ENCODE results near the gene MAP3K15. TPM values are rescaled to one million over a fixed set of nuclear protein-coding genes. Genes with fewer than 3 reads are reported as not detected.

MAP3K15 gene
- total RNA-seq, 1 donor from 2014 or later = 0.25 TPM

DNA sequence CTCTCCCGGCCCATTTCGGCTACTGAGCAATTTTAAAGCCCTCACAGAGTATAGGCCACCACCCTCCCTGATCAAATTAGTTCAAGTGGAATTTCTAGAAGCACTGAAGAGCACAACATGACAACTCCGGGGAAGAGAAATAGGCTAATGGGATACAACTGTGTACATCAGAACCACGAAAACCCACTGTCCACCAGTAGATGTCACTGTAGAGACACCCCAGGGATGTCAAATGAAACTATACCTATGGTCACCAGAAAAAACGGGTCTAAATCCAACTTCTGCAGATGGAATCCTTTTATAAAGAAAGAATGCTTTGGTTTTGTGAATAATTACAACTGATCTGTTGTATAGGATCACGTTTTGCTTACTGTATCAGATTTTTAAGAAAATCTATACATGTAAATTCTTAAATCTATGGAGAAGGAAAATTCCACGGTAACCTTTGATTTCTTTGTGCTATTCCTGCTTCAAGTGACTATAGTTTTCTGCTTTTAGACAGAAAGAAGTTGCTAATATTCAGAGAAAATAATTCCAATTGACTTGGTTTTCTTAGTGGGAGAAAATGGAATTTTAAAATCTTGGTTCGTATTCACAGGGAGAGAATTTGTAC lies 29.5 kb upstream of the MAP3K15 start:
- intact Hi-C loops (cut with DNase I) = loop anchor here (5.0 kb wide), 1 partner anchor 343 kb away; the partner anchor contains the start of gene SH3KBP1
- H3K27me3 ChIP-seq = no peaks in the 10 kb centered on the region
- peaks cover 0 to under 1% of the 10 kb centered on the region in 2 donors for H3K36me3 ChIP-seq
- no peaks in the 10 kb centered on the region for H3K9me3 ChIP-seq
- no peak overlapping the region for H3K4me3 ChIP-seq
- no peak for DNase-seq (ENCODE audit: extremely low spot score in 2 of 2)
- no peak for TF ChIP-seq POLR2A (IDR thresholded peaks at IDR 0.05)
- TF ChIP-seq, protein P1, sequence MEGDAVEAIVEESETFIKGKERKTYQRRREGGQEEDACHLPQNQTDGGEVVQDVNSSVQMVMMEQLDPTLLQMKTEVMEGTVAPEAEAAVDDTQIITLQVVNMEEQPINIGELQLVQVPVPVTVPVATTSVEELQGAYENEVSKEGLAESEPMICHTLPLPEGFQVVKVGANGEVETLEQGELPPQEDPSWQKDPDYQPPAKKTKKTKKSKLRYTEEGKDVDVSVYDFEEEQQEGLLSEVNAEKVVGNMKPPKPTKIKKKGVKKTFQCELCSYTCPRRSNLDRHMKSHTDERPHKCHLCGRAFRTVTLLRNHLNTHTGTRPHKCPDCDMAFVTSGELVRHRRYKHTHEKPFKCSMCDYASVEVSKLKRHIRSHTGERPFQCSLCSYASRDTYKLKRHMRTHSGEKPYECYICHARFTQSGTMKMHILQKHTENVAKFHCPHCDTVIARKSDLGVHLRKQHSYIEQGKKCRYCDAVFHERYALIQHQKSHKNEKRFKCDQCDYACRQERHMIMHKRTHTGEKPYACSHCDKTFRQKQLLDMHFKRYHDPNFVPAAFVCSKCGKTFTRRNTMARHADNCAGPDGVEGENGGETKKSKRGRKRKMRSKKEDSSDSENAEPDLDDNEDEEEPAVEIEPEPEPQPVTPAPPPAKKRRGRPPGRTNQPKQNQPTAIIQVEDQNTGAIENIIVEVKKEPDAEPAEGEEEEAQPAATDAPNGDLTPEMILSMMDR (IDR thresholded peaks at IDR 0.05) = peak in 2 of 3 experiments; percentile 47 to 55
- no peak overlapping the region for H3K27ac ChIP-seq
- H3K4me1 ChIP-seq = no peaks in the 10 kb centered on the region

DNA sequence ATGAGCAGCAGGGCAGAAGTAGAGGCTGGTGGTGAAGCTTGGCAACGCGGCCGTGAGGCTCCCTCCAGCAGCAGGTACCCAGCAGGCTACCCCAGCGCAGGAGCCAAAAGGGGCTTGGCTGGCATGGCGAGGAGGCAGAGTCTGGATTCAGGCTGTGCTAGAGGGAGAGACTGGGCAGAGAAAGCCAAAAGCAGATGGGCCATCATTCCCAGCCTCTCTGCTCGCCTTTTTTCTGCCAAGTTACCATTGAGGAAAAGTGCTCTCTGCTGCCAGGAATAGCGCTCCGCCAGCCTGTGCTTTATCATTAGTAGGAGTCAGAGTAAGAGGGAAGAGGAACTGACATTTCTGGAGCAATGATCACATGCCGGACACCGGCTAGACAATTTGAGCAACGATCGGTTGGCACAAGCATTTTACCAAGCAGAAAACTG lies 28.7 kb upstream of the MAP3K15 start:
- intact Hi-C loops (cut with DNase I) = no loop called here
- H3K36me3 ChIP-seq = peaks cover 0 to 4% of the 10 kb centered on the region in 2 donors
- no peak overlapping the region for H3K27ac ChIP-seq
- H3K4me1 ChIP-seq = no peaks in the 10 kb centered on the region
- no peaks in the 10 kb centered on the region for H3K9me3 ChIP-seq
- TF ChIP-seq, protein P1 (IDR thresholded peaks at IDR 0.05) = no peak
- no peak for TF ChIP-seq POLR2A (IDR thresholded peaks at IDR 0.05)
- no peak for TF ChIP-seq POLR2AphosphoS5 (IDR thresholded peaks at IDR 0.05; ENCODE audit: insufficient read depth in 1 of 2, low read depth in 1 of 2)
- no peak for DNase-seq (ENCODE audit: extremely low spot score in 2 of 2)
- H3K27me3 ChIP-seq = no peaks in the 10 kb centered on the region
- H3K4me3 ChIP-seq = no peak overlapping the region

DNA sequence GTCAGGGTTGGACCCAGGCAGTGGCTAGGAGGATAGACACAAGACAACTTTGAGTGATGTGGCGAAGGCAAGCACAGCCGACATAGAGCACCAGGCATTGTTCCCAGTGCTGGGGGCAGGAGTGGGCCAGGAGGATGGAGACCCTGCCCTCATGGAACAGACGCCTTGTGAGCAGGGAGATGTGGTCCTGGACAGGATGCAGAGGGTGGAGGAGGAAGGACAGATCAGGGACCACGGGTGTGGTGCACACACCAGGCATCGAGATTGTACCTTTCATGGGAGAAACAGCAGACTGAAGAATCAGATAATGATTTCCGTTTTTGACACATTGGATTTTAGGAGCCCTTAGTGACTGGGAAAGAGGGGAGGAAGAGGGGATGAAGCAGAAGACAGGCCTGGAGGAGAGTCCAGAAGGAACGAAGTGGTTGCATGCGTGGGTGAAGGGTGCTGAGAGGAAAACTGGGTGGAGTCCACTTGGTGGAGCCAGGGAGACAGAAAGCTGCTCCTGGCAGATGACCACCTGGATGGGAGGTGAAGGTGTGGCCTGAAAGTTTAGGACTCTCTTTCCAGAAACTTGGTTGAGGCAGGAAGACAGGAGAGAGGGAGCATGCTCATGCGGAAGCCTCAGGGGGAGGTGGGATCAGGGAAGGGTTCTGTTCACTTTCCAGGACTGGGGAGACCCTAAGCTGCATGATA lies 27.9 kb upstream of the MAP3K15 start:
- DNase-seq (ENCODE audit: extremely low spot score in 2 of 2) = peak in 1 of 2 donors; percentile 93

DNA sequence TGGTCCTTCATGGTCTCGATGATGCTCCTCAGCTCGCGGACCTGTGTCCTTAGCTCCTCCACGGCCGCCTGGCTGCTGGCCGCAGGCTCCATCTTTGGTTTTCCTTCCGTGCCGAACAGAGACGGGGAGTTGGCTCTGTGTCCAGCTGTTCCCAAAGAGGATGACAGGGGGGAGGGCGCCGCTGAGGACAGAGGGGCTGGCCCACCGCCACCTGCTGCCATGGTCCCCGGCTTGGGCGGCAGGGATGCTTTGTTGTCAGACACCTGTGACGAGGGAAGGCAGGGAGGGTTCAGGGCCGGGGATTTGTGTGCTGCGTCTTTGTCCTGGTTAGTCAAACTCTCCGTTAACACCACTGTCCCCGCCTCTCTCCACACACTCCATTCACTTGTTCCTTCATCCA lies 26.6 kb upstream of the MAP3K15 start:
- H3K27ac ChIP-seq = no peak overlapping the region
- H3K9me3 ChIP-seq = no peaks in the 10 kb centered on the region
- intact Hi-C loops (cut with DNase I) = no loop called here
- H3K36me3 ChIP-seq = peaks cover 0 to 4% of the 10 kb centered on the region in 2 donors
- H3K4me1 ChIP-seq = no peaks in the 10 kb centered on the region
- TF ChIP-seq POLR2AphosphoS5 (IDR thresholded peaks at IDR 0.05; ENCODE audit: insufficient read depth in 1 of 2, low read depth in 1 of 2) = no peak
- TF ChIP-seq POLR2A (IDR thresholded peaks at IDR 0.05) = no peak
- H3K27me3 ChIP-seq = no peaks in the 10 kb centered on the region
- no peak for DNase-seq (ENCODE audit: extremely low spot score in 2 of 2)
- H3K4me3 ChIP-seq = no peak overlapping the region

More for the DNA sequence above, 27.9 kb upstream of the MAP3K15 start:
- Histone ChIP-seq H3K36me3 (peaks cover 0 to 4% of the 10 kb centered on the region in 2 donors), H3K27me3 (no peaks in the 10 kb centered on the region), H3K4me3 (no peak overlapping the region), H3K27ac (no peak overlapping the region), H3K9me3 (no peaks in the 10 kb centered on the region), H3K4me1 (no peaks in the 10 kb centered on the region)
- TF ChIP-seq, protein P1 (IDR thresholded peaks at IDR 0.05) = no peak
- TF ChIP-seq POLR2A (IDR thresholded peaks at IDR 0.05) = no peak
- no peak for TF ChIP-seq POLR2AphosphoS5 (IDR thresholded peaks at IDR 0.05; ENCODE audit: insufficient read depth in 1 of 2, low read depth in 1 of 2)
- intact Hi-C loops (cut with DNase I) = no loop called here

DNA sequence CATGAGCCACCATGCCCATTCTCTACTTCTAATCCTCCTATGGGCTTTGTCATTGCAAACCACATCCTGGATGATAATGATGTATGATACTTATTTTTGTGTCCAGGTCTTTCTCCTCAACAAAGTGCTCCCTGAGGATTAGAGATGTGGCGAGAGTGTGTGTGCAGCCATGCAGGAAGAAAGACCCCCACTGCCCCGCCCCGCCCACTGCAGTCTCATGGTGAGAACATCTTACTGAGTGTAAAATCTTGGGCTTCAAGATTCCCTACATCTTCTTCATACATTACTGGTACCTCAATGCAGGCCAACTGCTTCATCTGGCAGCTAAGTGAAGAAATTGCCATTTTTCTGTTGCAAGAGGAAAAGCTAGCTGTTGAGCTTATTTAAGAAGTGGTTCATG lies 25.9 kb upstream of the MAP3K15 start:
- Histone ChIP-seq H3K4me1 (no peaks in the 10 kb centered on the region), H3K9me3 (no peaks in the 10 kb centered on the region), H3K27me3 (no peaks in the 10 kb centered on the region), H3K4me3 (no peak overlapping the region), H3K27ac (no peak overlapping the region), H3K36me3 (peaks cover 0 to 4% of the 10 kb centered on the region in 2 donors)
- TF ChIP-seq, protein P1 (IDR thresholded peaks at IDR 0.05) = no peak
- TF ChIP-seq POLR2A (IDR thresholded peaks at IDR 0.05) (no peak), POLR2AphosphoS5 (IDR thresholded peaks at IDR 0.05; ENCODE audit: insufficient read depth in 1 of 2, low read depth in 1 of 2) (no peak)
- intact Hi-C loops (cut with DNase I) = no loop called here
- no peak for DNase-seq (ENCODE audit: extremely low spot score in 2 of 2)

Data from vagina (tissue), 2 donors.